HL-60 (cell line): ENCODE results near the gene SPCS2.

Experiments used
- DNase-seq, 2 experiments: peaks; one replicate each; pipeline ENCODE4 v3.0.0-alpha.2; 2010 to 2020; ENCODE audit warnings: low read depth in 1 of 2, low spot score in 1 of 2
- H3K27ac ChIP-seq: fragments of 250-450 bp; sonication (Bioruptor Pico); replicated peaks from 2 replicates; pipeline ENCODE4 v1.5.1; 2020; ENCODE audit warnings: mild to moderate bottlenecking, moderate library complexity
- H3K27me3 ChIP-seq: fragments of 250-450 bp; sonication (Bioruptor Pico); 2 replicates; pipeline ENCODE4 v1.5.1; 2021; ENCODE audit warnings: mild to moderate bottlenecking, moderate library complexity; ENCODE audit not compliant: insufficient read depth, poor library complexity, severe bottlenecking
- H3K4me3 ChIP-seq: replicated peaks from 2 replicates; pipeline ENCODE4 v1.5.1; 2011; ENCODE audit warnings: mild to moderate bottlenecking, control low read depth, low read length; ENCODE audit not compliant: insufficient read depth
- CTCF ChIP-seq: IDR thresholded peaks from one replicate; pipeline ENCODE4 v1.5.1; 2011; ENCODE audit warnings: low read length, control low read depth, inconsistent platforms; ENCODE audit not compliant: insufficient read depth
- GABPA ChIP-seq: IDR thresholded peaks from 2 replicates; pipeline ENCODE4 v1.6.1; 2012; ENCODE audit warnings: low read depth
- POLR2AphosphoS5 ChIP-seq: IDR thresholded peaks from 2 replicates; pipeline ENCODE4 v1.6.1; 2012; ENCODE audit warnings: low read depth
- REST ChIP-seq: IDR thresholded peaks from 2 replicates; pipeline ENCODE4 v1.6.1; 2012; ENCODE audit warnings: low read depth; ENCODE audit not compliant: insufficient replicate concordance
- SPI1 ChIP-seq: IDR thresholded peaks from 2 replicates; pipeline ENCODE4 v1.6.1; 2012; ENCODE audit warnings: low read depth, mild to moderate bottlenecking, borderline replicate concordance

Gene SPCS2

GRCh38 chr11:75028321-75028720 lies 79.3 kb downstream of the SPCS2 start:
- no peak overlapping the region for H3K27ac ChIP-seq

More at GRCh38 chr11:75028321-75028720, 79.3 kb downstream of the SPCS2 start:
- no peaks in the 10 kb centered on the region for H3K27me3 ChIP-seq
- no peak overlapping the region for H3K4me3 ChIP-seq
- no peak for TF ChIP-seq SPI1
- no peak for TF ChIP-seq CTCF
- TF ChIP-seq GABPA, result no peak
- no peak for TF ChIP-seq REST
- TF ChIP-seq POLR2AphosphoS5, result no peak
- DNase-seq, result no peak
